Transverse colon (tissue), 4 donors: ENCODE measurements around the gene COQ5. TPM values are rescaled to one million over a fixed set of nuclear protein-coding genes. Genes with fewer than 3 reads are reported as not detected.
A peak's percentile ranks its signal among the peaks of the same experiment; 100 is the strongest.

Experiments used
- DNase-seq: peaks from one replicate; pipeline ENCODE4 v3.0.0-alpha.2; 2019
- H3K27ac ChIP-seq, 4 donors: fragments of 200-600 bp; sonication (generic); 2 replicates each; pipeline ENCODE4 v1.5.1; 2016 to 2018; ENCODE audit warnings: inconsistent platforms in 4 of 4
- H3K27me3 ChIP-seq: fragments of 200-600 bp; sonication (generic); 2 replicates; pipeline ENCODE4 v1.5.1; 2017; ENCODE audit warnings: inconsistent platforms
- H3K36me3 ChIP-seq, 4 donors: fragments of 200-600 bp; sonication (generic); 2 replicates each; pipeline ENCODE4 v1.5.1; 2017 to 2019; ENCODE audit warnings: inconsistent platforms in 4 of 4
- H3K4me1 ChIP-seq, 4 donors: fragments of 200-600 bp; sonication (generic); 2 replicates each; pipeline ENCODE4 v1.5.1; 2017 to 2020; ENCODE audit warnings: inconsistent platforms in 4 of 4
- H3K4me3 ChIP-seq, 4 donors: fragments of 200-600 bp; sonication (generic); 1 replicate in 1 of 4; 2 replicates in 3 of 4; pipeline versions ENCODE4 v1.5.1 to v1.6.1; 2017 to 2019; ENCODE audit warnings: inconsistent platforms in 4 of 4
- H3K9me3 ChIP-seq, 2 donors: fragments of 200-600 bp; sonication (generic); 2 replicates each; pipeline ENCODE4 v1.5.1; 2017 to 2019; ENCODE audit warnings: inconsistent platforms in 2 of 2
- EP300 ChIP-seq: sonication (generic); formaldehyde crosslinking; IDR thresholded peaks from one replicate; pipeline ENCODE4 v1.6.1; 2017; ENCODE audit warnings: antibody characterized with exemption, low read depth
- POLR2A ChIP-seq: fragments of 450-650 bp; IDR thresholded peaks from one replicate; pipeline ENCODE4 v1.6.1; 2016; ENCODE audit warnings: antibody characterized with exemption, mild to moderate bottlenecking, moderate library complexity
- POLR2AphosphoS5 ChIP-seq, 3 donors: sonication (generic); formaldehyde crosslinking; IDR thresholded peaks; one replicate each; pipeline ENCODE4 v1.6.1; 2016; ENCODE audit warnings: antibody characterized with exemption in 3 of 3
- WGBS, 2 donors: methylation state at CpG; one replicate each; pipeline ENCODE4 v1.1.5; 2018; ENCODE audit warnings: low coverage in 1 of 2; 5-methylcytosine and 5-hydroxymethylcytosine counted together
- in situ Hi-C, 4 donors: fragments of 200-750 bp; cut with MboI; loops; one replicate each; pipeline versions ENCODE4 v1.15.0 to v1.15.1; 2017; ENCODE audit warnings: low sequenced_read_pairs in 3 of 4, low pct_ligation_motif_present in 1 of 4, low pct_unique_long_range_greater_than_20kb in 1 of 4
- intact Hi-C: fragments of 100-400 bp; cut with DNase I; formaldehyde crosslinking; loops from one replicate; pipeline ENCODE4 v1.15.1; 2023; ENCODE audit warnings: low total_unique reads
- total RNA-seq, 4 donors: library from RNA; depleted of rRNA; stranded (reverse); fragments of >200 nt; gene quantifications; one replicate each; pipeline ENCODE4 v1.1.0, GENCODE V29; 2016
- TF ChIP-seq, protein P1 (sequence below), 5 experiments: fragments of 200-600 bp in 3 of 5; fragments of 450-650 bp in 2 of 5; sonication (generic) in 3 of 5; IDR thresholded peaks; 1 replicate in 2 of 5; 2 replicates in 3 of 5; pipeline ENCODE4 v1.5.1; 2016 to 2017; ENCODE audit warnings: antibody characterized with exemption in 5 of 5, inconsistent platforms in 3 of 5, mild to moderate bottlenecking in 2 of 5, moderate library complexity in 1 of 5

COQ5 gene
- total RNA-seq, 4 donors from 2014 or later = 20.9 to 34.9 (median 31.9) TPM

DNA sequence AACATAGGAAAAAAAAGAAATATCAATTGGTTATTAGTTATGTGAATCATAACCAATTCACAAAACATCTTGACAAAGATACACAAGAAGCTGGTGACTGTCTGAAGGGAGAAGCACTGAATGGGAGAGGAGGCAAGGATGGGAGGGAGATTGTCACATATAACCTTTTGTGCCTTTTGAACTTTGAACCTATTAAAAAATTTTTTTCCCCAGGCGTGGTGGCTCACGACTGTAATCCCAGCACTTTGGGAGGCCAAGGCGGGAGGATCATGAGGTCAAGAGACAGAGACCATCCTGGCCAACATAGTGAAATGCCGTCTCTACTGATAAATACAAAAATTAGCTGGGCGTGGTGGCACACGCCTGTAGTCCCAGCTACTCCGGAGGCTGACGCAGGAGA is 20.4 kb downstream of the COQ5 start:
- Histone ChIP-seq H3K4me3 (no peak overlapping the region), H3K9me3 (no peaks in the 10 kb centered on the region), H3K27me3 (no peaks in the 10 kb centered on the region), H3K27ac (peak overlapping the region in 1 of 4 donors; percentile 21), H3K4me1 (no peaks in the 10 kb centered on the region), H3K36me3 (peaks cover 0 to 49% (median 5%) of the 10 kb centered on the region in 4 donors)
- in situ Hi-C loops = no loop called here
- no peak for DNase-seq
- intact Hi-C loops = no loop called here
- 73 to 86% methylated on average over 5 to 8 of the region's 8 CpGs for WGBS, 2 donors
- no peak for TF ChIP-seq POLR2AphosphoS5 (IDR thresholded peaks at IDR 0.05)
- TF ChIP-seq, protein P1, sequence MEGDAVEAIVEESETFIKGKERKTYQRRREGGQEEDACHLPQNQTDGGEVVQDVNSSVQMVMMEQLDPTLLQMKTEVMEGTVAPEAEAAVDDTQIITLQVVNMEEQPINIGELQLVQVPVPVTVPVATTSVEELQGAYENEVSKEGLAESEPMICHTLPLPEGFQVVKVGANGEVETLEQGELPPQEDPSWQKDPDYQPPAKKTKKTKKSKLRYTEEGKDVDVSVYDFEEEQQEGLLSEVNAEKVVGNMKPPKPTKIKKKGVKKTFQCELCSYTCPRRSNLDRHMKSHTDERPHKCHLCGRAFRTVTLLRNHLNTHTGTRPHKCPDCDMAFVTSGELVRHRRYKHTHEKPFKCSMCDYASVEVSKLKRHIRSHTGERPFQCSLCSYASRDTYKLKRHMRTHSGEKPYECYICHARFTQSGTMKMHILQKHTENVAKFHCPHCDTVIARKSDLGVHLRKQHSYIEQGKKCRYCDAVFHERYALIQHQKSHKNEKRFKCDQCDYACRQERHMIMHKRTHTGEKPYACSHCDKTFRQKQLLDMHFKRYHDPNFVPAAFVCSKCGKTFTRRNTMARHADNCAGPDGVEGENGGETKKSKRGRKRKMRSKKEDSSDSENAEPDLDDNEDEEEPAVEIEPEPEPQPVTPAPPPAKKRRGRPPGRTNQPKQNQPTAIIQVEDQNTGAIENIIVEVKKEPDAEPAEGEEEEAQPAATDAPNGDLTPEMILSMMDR (IDR thresholded peaks at IDR 0.05) = no peak

DNA sequence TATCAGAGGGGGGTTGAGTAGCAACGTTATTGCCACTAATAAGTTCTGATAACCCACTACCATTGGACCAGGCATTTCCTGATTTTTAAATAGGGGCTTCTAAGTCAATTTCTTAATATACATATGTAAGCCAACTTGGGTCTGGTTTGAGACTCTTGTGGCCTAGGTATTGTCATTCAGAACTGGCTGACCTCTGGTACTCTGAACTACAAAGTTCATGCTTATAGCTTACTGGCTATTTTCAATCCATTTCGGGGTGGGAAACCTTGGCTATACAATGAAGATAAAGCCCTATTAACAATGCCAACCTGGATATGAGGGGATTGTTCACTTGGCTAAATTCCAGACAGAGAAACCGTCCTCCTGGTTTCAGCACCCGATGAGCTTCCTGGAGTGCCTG is 24.4 kb downstream of the COQ5 start:
- H3K4me3 ChIP-seq = no peak overlapping the region
- in situ Hi-C loops (no loop called here), intact Hi-C loops (no loop called here)
- H3K4me1 ChIP-seq = no peaks in the 10 kb centered on the region
- no peaks in the 10 kb centered on the region for H3K27me3 ChIP-seq
- no peaks in the 10 kb centered on the region for H3K9me3 ChIP-seq
- TF ChIP-seq POLR2A (no peak), EP300 (no peak), POLR2AphosphoS5 (IDR thresholded peaks at IDR 0.05) (no peak)
- 86 to 90% methylated on average over 1 to 4 of the region's 4 CpGs for WGBS, 2 donors
- H3K27ac ChIP-seq = no peak overlapping the region
- H3K36me3 ChIP-seq = peaks cover 0 to 39% (median 3%) of the 10 kb centered on the region in 4 donors
- DNase-seq = no peak

DNA sequence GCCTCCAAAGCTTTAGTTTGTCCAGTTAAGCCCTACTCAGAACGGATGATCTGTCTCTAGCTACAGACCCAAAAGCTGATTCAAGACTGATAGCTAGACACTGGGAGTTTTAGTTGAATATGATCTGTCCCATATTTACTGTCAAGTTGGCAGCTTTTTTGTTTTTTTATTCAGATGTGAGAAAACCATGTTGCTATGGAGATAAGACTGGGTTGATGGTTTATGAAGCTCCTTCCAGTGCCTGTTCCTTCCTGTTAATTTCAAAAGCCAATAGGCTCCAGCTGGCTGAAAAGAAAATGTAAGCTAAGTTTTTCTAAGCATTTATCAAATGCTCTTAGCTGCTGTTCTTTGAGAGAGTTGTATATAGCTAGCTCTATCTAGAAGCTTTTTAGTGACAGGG is 28.4 kb downstream of the COQ5 start:
- DNase-seq = no peak

DNA sequence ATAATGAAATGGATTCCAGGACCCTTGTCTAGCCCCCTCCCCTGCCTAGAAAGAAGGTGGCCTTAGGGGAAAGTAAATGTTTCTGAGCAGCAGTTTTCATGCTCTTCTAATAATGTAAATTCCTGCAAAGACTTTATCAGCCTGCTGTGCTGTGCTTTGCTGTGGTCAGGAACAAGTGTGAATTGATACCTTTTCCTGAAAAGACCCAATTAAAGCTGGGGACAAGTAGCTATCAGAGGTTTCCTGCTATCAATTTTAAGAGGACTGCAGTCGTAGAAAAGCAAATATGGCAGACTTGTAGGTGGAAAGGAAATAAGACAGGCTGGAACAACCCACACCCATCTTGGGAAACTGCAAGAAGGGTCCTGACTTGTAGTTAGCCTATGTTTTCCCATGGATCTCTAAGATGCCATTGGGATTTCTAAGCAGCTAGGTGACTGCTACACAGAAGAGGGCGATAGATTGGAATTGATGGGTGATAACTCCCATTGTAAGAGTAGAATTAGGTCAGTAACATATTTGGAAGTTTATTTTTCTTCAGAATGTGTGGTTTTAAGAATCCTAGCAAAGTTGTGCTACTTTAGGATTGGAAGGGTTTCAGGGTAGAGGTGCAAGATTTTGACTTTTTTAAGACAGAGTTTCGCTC is 30.0 kb downstream of the COQ5 start:
- in situ Hi-C loops = no loop called here
- DNase-seq = no peak
- Histone ChIP-seq H3K4me3 (no peak overlapping the region), H3K9me3 (no peaks in the 10 kb centered on the region), H3K27ac (no peak overlapping the region), H3K36me3 (peaks cover 0 to 17% (median 3%) of the 10 kb centered on the region in 4 donors), H3K27me3 (no peaks in the 10 kb centered on the region), H3K4me1 (peaks cover 14 to 27% (median 19%) of the 10 kb centered on the region in 4 donors)
- intact Hi-C loops = no loop called here
- TF ChIP-seq EP300 = no peak
- no peak for TF ChIP-seq POLR2A
- TF ChIP-seq, protein P1 (IDR thresholded peaks at IDR 0.05) = no peak
- no peak for TF ChIP-seq POLR2AphosphoS5 (IDR thresholded peaks at IDR 0.05)
- 86 to 92% methylated on average over 2 to 3 of the region's 3 CpGs for WGBS, 2 donors

More for the DNA sequence above, 28.4 kb downstream of the COQ5 start:
- 85 to 89% methylated on average over 1 of the region's 1 CpG for WGBS, 2 donors
- Histone ChIP-seq H3K4me3 (no peak overlapping the region), H3K27me3 (no peaks in the 10 kb centered on the region), H3K27ac (no peak overlapping the region), H3K36me3 (peaks cover 0 to 18% (median 3%) of the 10 kb centered on the region in 4 donors), H3K9me3 (no peaks in the 10 kb centered on the region), H3K4me1 (peaks cover 9 to 18% (median 14%) of the 10 kb centered on the region in 4 donors)
- in situ Hi-C loops = no loop called here
- intact Hi-C loops = no loop called here
- TF ChIP-seq EP300 (no peak), POLR2A (no peak), POLR2AphosphoS5 (IDR thresholded peaks at IDR 0.05) (no peak)
- TF ChIP-seq, protein P1 (IDR thresholded peaks at IDR 0.05) = no peak
